ENCODE results near the gene CD244.

Gene CD244

GRCh38 chr1:160862203-160863060, at the start of gene CD244:
Gene CD244 (minus strand): TSS chr1:160862887. CDS start chr1:160862677, 210 bp downstream.
- TF ChIP-seq CTCF (conservative IDR thresholded peaks at IDR 0.05; ENCODE audit: low read depth, low read length), result no peak
- no peak within 1 kb of the TSS for H3K4me3 ChIP-seq (ENCODE audit: low read depth, low read length)
- no peak for DNase-seq (ENCODE audit: low read depth)

- no peak overlapping the region for H3K4me3 ChIP-seq (ENCODE audit: low read depth, low read length)
- TF ChIP-seq CTCF (conservative IDR thresholded peaks at IDR 0.05; ENCODE audit: low read depth, low read length), result no peak
- DNase-seq (ENCODE audit: low read depth), result no peak
These were observed 49.2 kb upstream of the CD244 start for GRCh38 chr1:160911925-160912324.

GRCh38 chr1:160911441-160911840, 48.8 kb upstream of the CD244 start:
- H3K4me3 ChIP-seq (ENCODE audit: low read depth, low read length), result no peak overlapping the region
- DNase-seq (ENCODE audit: low read depth), result peak; percentile 90
- no peak for TF ChIP-seq CTCF (conservative IDR thresholded peaks at IDR 0.05; ENCODE audit: low read depth, low read length)

- DNase-seq (ENCODE audit: low read depth), result no peak
- TF ChIP-seq CTCF (conservative IDR thresholded peaks at IDR 0.05; ENCODE audit: low read depth, low read length), result no peak
- no peak overlapping the region for H3K4me3 ChIP-seq (ENCODE audit: low read depth, low read length)
These were observed 47.6 kb upstream of the CD244 start for GRCh38 chr1:160910170-160910750.

GRCh38 chr1:160907976-160908375, 45.3 kb upstream of the CD244 start:
- TF ChIP-seq CTCF (conservative IDR thresholded peaks at IDR 0.05; ENCODE audit: low read depth, low read length), result no peak
- DNase-seq (ENCODE audit: low read depth), result peak; percentile 71
- H3K4me3 ChIP-seq (ENCODE audit: low read depth, low read length), result no peak overlapping the region

- no peak for TF ChIP-seq CTCF (conservative IDR thresholded peaks at IDR 0.05; ENCODE audit: low read depth, low read length)
- H3K4me3 ChIP-seq (ENCODE audit: low read depth, low read length), result no peak overlapping the region
- DNase-seq (ENCODE audit: low read depth), result no peak
These were observed 42.9 kb upstream of the CD244 start for GRCh38 chr1:160905617-160905989.
